HEK293T (cell line): Measurements from ENCODE around the gene CRYBA2.

Source experiments
- BHLHE40 ChIP-seq: fragments of 450-650 bp; IDR thresholded peaks from 2 replicates; pipeline ENCODE4 v1.6.1; 2016; ENCODE audit warnings: mild to moderate bottlenecking, moderate library complexity, borderline replicate concordance
- CTBP1 ChIP-seq: fragments of 450-650 bp; IDR thresholded peaks from 2 replicates; pipeline ENCODE4 v1.6.1; 2016; ENCODE audit warnings: borderline replicate concordance
- ELF4 ChIP-seq: fragments of 450-650 bp; IDR thresholded peaks from 2 replicates; pipeline ENCODE4 v1.6.1; 2017; ENCODE audit warnings: antibody characterized with exemption
- FOXA1 ChIP-seq: fragments of 450-650 bp; IDR thresholded peaks from 2 replicates; pipeline ENCODE4 v1.6.1; 2016; ENCODE audit warnings: mild to moderate bottlenecking
- FOXM1 ChIP-seq: fragments of 450-650 bp; IDR thresholded peaks from 2 replicates; pipeline ENCODE4 v1.6.1; 2017; ENCODE audit warnings: mild to moderate bottlenecking, borderline replicate concordance
- L3MBTL2 ChIP-seq: fragments of 450-650 bp; conservative IDR thresholded peaks from 2 replicates; pipeline ENCODE4 v1.6.1; 2016; ENCODE audit warnings: mild to moderate bottlenecking
- LEF1 ChIP-seq: fragments of 450-650 bp; IDR thresholded peaks from 2 replicates; pipeline ENCODE4 v1.6.1; 2017; ENCODE audit warnings: mild to moderate bottlenecking, borderline replicate concordance
- NFRKB ChIP-seq: fragments of 450-650 bp; IDR thresholded peaks from 2 replicates; pipeline ENCODE4 v1.6.1; 2016; ENCODE audit warnings: mild to moderate bottlenecking, moderate library complexity
- SP1 ChIP-seq: fragments of 450-650 bp; IDR thresholded peaks from 2 replicates; pipeline ENCODE4 v1.6.1; 2017
- SUZ12 ChIP-seq: fragments of 450-650 bp; IDR thresholded peaks from 2 replicates; pipeline ENCODE4 v1.6.1; 2016; ENCODE audit warnings: mild to moderate bottlenecking

DNA sequence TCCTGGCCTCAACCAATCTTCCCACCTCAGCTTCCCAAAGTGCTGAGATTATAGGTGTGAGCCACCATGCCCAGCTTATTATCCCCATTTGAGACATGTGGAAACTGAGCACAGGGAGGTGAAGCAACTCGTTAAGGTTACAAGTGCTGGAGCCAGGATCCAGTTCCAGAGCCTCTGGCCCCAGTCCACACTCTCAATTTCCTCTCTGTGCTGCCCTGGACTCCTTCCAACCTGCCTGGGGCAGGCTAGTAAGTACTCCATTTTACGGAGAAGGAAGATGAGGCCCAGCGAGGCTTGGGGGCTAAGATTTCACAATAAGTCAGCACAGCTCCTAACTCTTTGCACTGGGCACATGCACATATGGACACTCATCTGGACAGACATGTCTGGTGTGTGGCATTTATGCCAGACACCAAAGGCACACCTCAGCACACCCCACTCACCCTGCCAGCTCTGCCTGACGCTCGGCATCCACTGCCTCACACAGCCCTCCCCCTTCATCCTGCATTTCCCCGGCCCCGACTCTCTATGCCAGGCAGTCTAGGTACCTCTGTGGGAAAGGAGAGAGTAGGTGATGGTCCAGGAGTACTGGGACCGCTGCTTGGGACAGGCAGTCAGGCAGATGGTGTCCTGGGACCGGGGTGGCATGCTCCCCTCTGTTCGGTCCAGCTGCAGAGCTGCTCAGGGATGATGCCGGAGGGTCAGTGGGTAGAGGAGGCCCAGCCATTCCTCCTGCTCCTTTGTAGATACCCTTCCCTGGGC lies 27.6 kb upstream of the CRYBA2 start:
- TF ChIP-seq FOXA1: no peak
- TF ChIP-seq CTBP1: no peak
- TF ChIP-seq BHLHE40: no peak
- TF ChIP-seq SUZ12: no peak
- no peak for TF ChIP-seq LEF1
- no peak for TF ChIP-seq FOXM1
- TF ChIP-seq ELF4: no peak
- no peak for TF ChIP-seq SP1
- no peak for TF ChIP-seq L3MBTL2
- no peak for TF ChIP-seq NFRKB
